ENCODE results near the gene OLFML1. TPM values are rescaled to one million over a fixed set of nuclear protein-coding genes. Genes with fewer than 3 reads are reported as not detected.

Gene OLFML1
- total and polyA plus RNA-seq, 2 donors (not counting 3 experiments of a cell fraction or from before 2014, with no cell fraction given), result not detected

DNA sequence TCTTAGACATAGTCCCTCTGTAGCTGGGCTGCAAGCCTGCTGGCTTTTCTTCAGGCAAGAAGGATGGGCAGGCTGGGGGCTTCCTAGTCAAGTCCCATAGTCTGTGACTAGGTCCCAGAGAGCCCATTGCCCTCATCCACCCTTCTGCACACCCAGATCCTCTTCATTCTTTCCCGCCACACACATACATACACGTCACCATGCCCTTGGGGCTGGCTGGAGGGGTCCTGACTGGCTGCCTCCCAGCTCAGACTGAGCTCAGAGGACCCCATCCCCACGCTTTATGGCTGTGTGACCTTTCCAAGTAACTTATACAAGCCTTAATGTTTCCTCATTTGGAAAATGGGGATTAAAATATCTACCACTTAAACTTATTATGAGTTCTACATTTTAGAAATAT is 14.9 kb downstream of the OLFML1 start:
- H3K4me3 ChIP-seq (replicated peaks in 1 of 3; ENCODE audit: insufficient read depth in 1 of 3, low read depth in 1 of 3, low read length in 3 of 3), result no peak overlapping the region
- no TSS peak for BruUV-seq (replicated peaks)
- CTCF ChIA-PET, result interaction anchor here (1.1 kb wide), 1 partner anchor 15 kb away, joined by 4 read pairs; the partner anchor contains the start of gene OLFML1
- H3K36me3 ChIP-seq (ENCODE audit: control insufficient read depth in 2 of 2, extremely low read depth in 1 of 2, insufficient read depth in 2 of 2, low read length in 2 of 2), result no peaks in the 10 kb centered on the region
- H3K9ac ChIP-seq (replicated peaks; ENCODE audit: extremely low read depth, insufficient read depth, low read length), result no peak overlapping the region
- dilution Hi-C loops (cut with MboI; ENCODE audit: extremely low pct_ligation_motif_present, low sequenced_read_pairs) (no loop called here), intact Hi-C loops (cut with micrococcal nuclease) (no loop called here)
- H3K4me1 ChIP-seq (ENCODE audit: control insufficient read depth, extremely low read depth, insufficient read depth, low read length), result no peaks in the 10 kb centered on the region
- H3K4me2 ChIP-seq (ENCODE audit: insufficient read depth, low read length), result no peak overlapping the region
- H3K27ac ChIP-seq (ENCODE audit: insufficient read depth, low read depth, low read length), result no peak overlapping the region
- TF ChIP-seq POLR2AphosphoS5 (IDR thresholded peaks at IDR 0.05; ENCODE audit: insufficient read depth, low read depth, low read length), result no peak
- H3K9me1 ChIP-seq (replicated peaks; ENCODE audit: control insufficient read depth, extremely low read depth, insufficient read depth, low read length), result no peaks in the 10 kb centered on the region
- POLR2A ChIA-PET, result no interaction called here
- no peaks in the 10 kb centered on the region for H4K20me1 ChIP-seq (replicated peaks; ENCODE audit: control insufficient read depth, extremely low read depth, insufficient read depth, low read length)
- H2AFZ ChIP-seq (ENCODE audit: low read depth, low read length), result no peak overlapping the region
- H3K9me3 ChIP-seq (replicated peaks; ENCODE audit: control insufficient read depth, insufficient read depth, low read length), result no peaks in the 10 kb centered on the region
- FAIRE-seq, result no peak
- no peaks in the 10 kb centered on the region for H3K27me3 ChIP-seq (ENCODE audit: control insufficient read depth in 2 of 2, insufficient read depth in 2 of 2, low read length in 2 of 2)
- H3K79me2 ChIP-seq (ENCODE audit: control insufficient read depth, insufficient read depth, low read length), result no peaks in the 10 kb centered on the region
- no peak for DNase-seq (ENCODE audit: low read depth, low spot score)

DNA sequence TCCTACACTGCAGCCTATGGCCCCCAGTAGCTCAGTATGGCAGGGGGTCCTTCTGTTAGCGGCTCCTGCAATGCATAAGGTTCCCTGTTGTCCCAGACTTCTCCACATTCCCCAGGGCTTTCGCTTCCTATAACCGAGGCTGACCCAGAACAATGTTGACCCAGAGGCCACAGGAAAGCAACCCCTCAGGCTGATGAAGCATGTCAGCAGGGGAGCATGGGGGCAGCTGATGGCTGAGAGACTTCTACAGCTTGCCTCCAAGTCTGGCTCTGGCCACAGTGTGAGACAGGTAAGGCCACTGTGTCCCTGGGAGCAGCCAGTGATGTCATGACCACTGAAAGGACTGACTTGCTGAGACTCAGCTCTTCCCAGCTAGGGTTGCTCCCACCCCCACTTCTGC is 15.9 kb downstream of the OLFML1 start:
- dilution Hi-C loops (cut with MboI; ENCODE audit: extremely low pct_ligation_motif_present, low sequenced_read_pairs), result no loop called here
- BruUV-seq (replicated peaks), result no TSS peak
- H3K27ac ChIP-seq (ENCODE audit: insufficient read depth, low read depth, low read length), result no peak overlapping the region

More for the DNA sequence above, 15.9 kb downstream of the OLFML1 start:
- Histone ChIP-seq H4K20me1 (replicated peaks; ENCODE audit: control insufficient read depth, extremely low read depth, insufficient read depth, low read length) (no peaks in the 10 kb centered on the region), H3K4me3 (replicated peaks in 1 of 3; ENCODE audit: insufficient read depth in 1 of 3, low read depth in 1 of 3, low read length in 3 of 3) (no peak overlapping the region), H3K36me3 (ENCODE audit: control insufficient read depth in 2 of 2, extremely low read depth in 1 of 2, insufficient read depth in 2 of 2, low read length in 2 of 2) (no peaks in the 10 kb centered on the region), H3K9me1 (replicated peaks; ENCODE audit: control insufficient read depth, extremely low read depth, insufficient read depth, low read length) (no peaks in the 10 kb centered on the region), H3K9ac (replicated peaks; ENCODE audit: extremely low read depth, insufficient read depth, low read length) (no peak overlapping the region), H2AFZ (ENCODE audit: low read depth, low read length) (no peak overlapping the region), H3K4me1 (ENCODE audit: control insufficient read depth, extremely low read depth, insufficient read depth, low read length) (no peaks in the 10 kb centered on the region), H3K27me3 (ENCODE audit: control insufficient read depth in 2 of 2, insufficient read depth in 2 of 2, low read length in 2 of 2) (no peaks in the 10 kb centered on the region), H3K9me3 (replicated peaks; ENCODE audit: control insufficient read depth, insufficient read depth, low read length) (no peaks in the 10 kb centered on the region), H3K79me2 (ENCODE audit: control insufficient read depth, insufficient read depth, low read length) (no peaks in the 10 kb centered on the region), H3K4me2 (ENCODE audit: insufficient read depth, low read length) (no peak overlapping the region)
- DNase-seq (ENCODE audit: low read depth, low spot score), result no peak
- POLR2A ChIA-PET, result no interaction called here
- intact Hi-C loops (cut with micrococcal nuclease), result no loop called here
- no peak for FAIRE-seq
- CTCF ChIA-PET, result interaction anchor here (0.9 to 1.7 kb wide), 2 partner anchors 16 to 58 kb away, joined by 3 to 6 read pairs; partner anchors contain the start of gene OLFML1
- TF ChIP-seq EZH2 (IDR thresholded peaks at IDR 0.05; ENCODE audit: borderline replicate concordance, low read depth, low read length, severe bottlenecking) (no peak), POLR2A (IDR thresholded peaks at IDR 0.05; ENCODE audit: low read depth, low read length) (no peak), FOS (IDR thresholded peaks at IDR 0.05; ENCODE audit: borderline replicate concordance, insufficient read depth, low read length) (no peak), JUN (IDR thresholded peaks at IDR 0.05; ENCODE audit: borderline replicate concordance, insufficient read depth, insufficient read length, low read depth) (no peak), POLR2AphosphoS5 (IDR thresholded peaks at IDR 0.05; ENCODE audit: insufficient read depth, low read depth, low read length) (no peak), MYC (IDR thresholded peaks at IDR 0.05; ENCODE audit: low read depth, low read length) (no peak), GATA2 (IDR thresholded peaks at IDR 0.05; ENCODE audit: insufficient read depth, insufficient read length, low read depth, low read length) (no peak)
- TF ChIP-seq, protein P1, sequence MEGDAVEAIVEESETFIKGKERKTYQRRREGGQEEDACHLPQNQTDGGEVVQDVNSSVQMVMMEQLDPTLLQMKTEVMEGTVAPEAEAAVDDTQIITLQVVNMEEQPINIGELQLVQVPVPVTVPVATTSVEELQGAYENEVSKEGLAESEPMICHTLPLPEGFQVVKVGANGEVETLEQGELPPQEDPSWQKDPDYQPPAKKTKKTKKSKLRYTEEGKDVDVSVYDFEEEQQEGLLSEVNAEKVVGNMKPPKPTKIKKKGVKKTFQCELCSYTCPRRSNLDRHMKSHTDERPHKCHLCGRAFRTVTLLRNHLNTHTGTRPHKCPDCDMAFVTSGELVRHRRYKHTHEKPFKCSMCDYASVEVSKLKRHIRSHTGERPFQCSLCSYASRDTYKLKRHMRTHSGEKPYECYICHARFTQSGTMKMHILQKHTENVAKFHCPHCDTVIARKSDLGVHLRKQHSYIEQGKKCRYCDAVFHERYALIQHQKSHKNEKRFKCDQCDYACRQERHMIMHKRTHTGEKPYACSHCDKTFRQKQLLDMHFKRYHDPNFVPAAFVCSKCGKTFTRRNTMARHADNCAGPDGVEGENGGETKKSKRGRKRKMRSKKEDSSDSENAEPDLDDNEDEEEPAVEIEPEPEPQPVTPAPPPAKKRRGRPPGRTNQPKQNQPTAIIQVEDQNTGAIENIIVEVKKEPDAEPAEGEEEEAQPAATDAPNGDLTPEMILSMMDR (IDR thresholded peaks at IDR 0.05; ENCODE audit: extremely low read depth in 1 of 2, insufficient read depth in 1 of 2, low read depth in 1 of 2, low read length in 2 of 2), result no peak
- TF ChIP-seq, protein P2, sequence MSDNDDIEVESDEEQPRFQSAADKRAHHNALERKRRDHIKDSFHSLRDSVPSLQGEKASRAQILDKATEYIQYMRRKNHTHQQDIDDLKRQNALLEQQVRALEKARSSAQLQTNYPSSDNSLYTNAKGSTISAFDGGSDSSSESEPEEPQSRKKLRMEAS (IDR thresholded peaks at IDR 0.05; ENCODE audit: insufficient read depth, insufficient read length), result no peak
